Renal cortical epithelial cell (primary cell): ENCODE measurements around the gene CAND2. TPM values are rescaled to one million over a fixed set of nuclear protein-coding genes. Genes with fewer than 3 reads are reported as not detected.
"Not testable (repeated sequence)": the region's sequence is repeated elsewhere in the genome, so short reads cannot be mapped to it uniquely, and the experiment has no call there.

Source experiments
- DNase-seq: peaks from one replicate; pipeline ENCODE4 v3.0.0-alpha.2; 2011; ENCODE audit warnings: low read depth
- total RNA-seq: library from RNA; depleted of rRNA; stranded (reverse); fragments of >200 nt; gene quantifications from 2 replicates; pipeline ENCODE4 v1.2.3, GENCODE V29; 2014

Gene CAND2
- total RNA-seq, 1 donor from 2014 or later = 2.7 TPM

DNA sequence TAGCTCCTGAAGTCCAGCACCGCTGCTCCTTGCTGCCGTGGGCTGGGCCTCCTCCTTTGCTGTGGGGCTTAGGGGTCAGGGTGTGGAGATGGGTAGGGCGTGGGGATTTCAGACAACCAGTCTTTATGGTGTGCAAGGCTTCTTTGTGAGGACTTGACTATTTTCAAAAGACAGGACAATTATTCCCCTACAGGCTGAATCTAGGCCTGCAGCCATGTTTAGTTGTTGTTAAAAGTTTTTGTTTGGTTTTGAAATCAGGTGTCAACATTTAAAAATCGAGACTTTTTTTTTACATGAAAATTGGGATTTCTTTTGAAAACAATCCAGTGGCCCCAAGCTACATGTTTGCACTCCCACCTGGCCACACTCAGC is 34.3 kb downstream of the CAND2 start:
- no peak for DNase-seq

DNA sequence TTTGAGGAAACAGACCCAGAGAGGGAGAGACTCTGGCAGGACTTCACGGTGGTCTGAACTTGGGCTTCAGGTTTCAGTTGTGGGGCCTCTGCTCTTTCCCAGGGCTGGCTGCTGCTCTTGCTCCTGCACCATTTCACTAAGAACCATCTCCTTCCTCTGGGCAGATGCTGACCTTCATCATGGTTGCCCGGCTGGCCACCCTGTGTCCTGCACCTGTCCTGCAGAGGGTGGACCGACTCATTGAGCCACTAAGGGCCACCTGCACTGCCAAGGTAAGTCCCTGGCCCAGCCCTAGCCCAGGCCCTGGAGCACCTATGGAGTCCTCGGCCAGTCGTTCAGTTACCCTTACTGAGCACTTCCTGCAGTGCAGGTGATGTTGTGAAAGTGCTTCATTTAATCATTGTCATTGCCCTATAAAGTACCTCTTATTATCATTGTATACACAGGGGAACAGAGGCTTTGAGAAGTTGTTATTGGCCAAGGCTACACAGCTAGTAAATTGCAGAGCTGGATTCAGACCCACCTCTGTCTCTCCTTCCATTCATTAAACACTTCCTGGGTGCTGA is 34.9 kb downstream of the CAND2 start:
- DNase-seq = no peak

DNA sequence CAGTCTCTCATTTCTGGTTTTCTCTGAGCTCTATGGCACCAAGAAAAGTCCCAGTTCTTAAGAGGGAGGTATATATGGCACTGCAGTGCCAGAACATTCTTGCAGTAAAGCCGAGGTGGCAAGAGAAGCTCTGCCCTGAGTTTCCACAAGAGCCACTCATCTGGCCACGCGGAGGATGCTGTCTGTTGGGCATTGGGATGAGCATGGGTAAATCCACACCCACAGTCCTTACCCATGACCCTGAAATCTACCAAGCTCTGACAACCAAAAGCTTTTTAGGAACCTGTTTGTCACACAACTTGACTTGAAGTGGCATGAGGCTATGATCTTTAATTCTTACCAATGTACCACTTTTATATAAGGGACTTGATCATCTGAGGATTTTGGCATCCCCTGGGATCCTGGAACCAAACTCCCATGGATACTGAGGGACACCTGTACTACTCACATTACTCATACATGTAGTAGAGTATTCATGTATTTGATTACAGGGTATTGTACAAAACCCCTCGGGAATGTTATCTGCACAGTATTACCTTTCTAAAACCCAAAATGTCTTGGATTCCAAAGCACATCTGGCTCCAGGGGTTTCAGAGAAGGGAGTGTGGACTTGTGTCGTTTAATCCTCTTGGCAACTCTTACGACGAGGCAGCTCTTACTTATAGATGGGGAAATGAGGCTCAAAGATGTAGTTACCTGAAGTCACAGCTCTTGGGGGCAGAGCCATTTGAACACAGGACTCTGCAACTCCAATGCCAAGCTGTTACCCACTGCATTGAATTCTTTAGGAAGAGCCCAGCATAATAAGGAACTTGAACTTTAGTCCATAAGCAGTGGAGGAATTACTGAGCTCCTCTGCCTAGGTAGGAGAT is 36.1 kb downstream of the CAND2 start:
- DNase-seq = no peak

DNA sequence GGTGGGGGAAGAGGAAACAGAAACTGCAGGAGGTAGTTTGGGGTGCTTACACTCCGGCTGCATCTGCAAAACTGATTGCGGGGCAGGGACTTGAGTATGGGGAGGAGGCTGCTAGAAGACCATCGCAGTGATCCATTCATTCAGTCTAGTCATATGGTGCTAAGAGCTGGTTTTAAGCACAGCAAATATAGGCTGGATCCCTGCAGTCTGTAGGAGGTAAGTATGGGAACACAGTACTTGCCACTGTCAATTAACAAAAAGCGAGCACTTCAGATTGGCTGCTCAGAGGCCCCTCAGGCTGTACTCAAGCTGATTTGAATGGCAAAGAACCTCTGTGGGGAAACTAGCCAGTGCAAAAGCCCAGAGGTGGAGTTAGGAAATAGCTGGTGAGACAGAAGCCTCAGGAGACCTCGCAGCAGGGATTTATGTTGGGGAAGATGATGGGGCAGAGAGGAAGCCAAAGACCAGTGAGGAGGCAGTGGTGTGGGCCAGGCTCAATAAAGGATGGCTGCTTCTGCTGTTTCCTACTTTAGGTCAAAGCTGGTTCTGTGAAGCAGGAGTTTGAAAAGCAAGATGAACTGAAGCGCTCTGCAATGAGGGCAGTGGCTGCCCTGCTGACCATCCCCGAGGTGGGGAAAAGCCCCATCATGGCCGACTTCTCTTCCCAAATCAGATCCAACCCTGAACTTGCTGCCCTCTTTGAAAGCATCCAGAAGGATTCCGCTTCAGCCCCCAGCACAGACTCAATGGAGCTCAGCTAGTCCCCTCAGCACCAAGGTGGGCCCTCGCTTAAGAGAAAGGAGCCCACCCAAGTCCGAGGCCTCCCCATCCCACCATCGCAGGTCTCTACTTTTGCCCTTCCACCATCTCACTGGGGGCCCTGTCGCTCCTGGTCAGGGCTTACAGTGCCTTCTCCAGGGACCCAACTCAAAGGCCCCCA is 37.0 kb downstream of the CAND2 start:
- no peak for DNase-seq

DNA sequence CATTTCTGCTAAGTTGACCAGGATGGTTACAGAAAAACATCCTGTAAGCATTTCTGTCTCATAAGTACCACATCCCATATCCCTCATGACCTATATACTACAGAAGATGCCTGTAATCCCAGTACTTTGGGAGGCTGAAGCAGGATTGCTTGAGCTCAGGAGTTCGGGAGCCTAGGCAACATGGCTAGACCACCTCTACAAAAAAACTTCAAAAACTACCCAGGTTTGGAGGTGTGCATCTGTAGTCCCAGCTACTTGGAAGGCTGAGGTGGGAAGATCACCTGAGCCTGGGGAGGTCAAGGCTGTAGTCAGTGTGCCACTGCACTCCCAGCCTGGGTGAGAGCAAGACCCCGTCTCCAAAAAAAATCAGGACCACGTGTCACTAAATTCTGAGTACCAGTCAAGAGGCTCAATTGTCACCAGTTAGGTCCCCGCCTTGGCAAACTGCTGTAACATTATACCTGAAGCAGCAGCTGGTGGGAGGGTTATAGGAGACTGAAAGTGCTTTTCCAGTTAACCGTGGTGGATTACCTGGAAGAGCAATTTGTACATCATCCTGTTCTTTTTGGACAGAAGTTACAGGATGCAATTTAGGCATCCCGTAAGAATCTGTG is 38.7 kb downstream of the CAND2 start:
- DNase-seq = no peak

DNA sequence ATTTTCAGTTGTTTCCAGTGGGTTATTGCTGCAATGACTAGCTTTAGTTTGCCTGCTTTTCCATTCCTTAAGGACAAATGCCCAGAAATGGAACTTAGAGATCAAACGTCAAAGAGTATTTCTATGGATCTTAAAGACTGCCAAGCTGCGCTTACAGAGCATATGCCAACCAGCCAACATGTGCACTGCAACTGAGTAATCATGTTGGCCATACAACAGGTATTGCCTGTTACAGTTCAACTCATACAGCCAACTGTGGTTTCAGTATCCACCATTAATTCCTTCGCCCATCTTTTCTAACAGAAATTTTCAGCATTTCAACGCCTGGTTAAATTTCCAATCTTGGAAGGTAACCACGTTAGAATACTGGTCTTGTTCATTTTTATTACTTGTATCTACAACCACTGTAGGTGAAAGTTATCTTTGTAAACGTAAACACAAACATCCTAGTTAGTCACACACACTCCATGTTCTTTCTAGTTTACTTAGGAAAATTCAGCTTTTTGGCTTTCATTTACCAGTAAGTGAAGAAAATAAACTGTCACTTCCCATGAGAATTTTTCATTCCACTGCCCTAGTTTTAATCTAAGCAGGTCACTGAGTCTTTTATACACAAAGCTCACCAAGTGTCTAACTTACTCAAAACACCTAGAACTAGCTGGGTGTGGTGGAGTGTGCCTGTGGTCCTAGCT is 41.0 kb downstream of the CAND2 start:
- no peak for DNase-seq

DNA sequence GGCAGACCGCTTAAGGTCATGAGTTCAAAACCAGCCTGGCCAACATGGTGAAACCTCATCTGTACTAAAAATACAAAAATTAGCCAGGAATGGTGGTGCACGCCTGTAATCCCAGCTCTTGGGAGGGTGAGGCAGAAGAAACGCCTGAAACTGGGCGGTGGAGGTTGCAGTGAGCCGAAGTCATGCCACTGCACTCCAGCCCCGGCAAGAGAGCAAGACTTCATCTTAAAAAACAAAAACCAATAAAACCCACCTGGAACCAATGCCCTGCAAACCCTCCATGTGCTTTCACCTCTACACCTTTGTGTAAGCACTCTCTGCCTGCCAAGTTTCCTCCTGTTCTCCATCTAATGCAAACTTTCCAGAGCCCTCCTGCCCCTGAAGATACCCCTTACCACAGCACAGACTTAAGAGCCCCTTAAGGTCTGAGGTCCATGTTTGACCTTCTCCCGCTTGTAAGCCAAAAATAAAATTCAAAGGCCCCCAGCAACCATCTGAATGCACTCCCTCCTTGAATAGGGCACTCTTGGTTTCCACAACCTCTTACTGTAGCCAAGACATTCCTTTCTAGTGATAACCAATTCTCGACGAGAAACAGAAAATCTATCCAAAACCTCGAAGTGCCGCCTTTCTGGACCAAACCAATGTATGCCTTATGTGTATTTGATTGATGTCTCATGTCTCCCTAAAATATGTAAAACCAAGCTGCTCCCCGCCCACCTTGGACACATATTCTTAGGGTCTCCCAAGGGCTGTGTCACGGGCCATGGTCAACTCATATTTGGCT is 41.9 kb downstream of the CAND2 start:
- DNase-seq = no peak

DNA sequence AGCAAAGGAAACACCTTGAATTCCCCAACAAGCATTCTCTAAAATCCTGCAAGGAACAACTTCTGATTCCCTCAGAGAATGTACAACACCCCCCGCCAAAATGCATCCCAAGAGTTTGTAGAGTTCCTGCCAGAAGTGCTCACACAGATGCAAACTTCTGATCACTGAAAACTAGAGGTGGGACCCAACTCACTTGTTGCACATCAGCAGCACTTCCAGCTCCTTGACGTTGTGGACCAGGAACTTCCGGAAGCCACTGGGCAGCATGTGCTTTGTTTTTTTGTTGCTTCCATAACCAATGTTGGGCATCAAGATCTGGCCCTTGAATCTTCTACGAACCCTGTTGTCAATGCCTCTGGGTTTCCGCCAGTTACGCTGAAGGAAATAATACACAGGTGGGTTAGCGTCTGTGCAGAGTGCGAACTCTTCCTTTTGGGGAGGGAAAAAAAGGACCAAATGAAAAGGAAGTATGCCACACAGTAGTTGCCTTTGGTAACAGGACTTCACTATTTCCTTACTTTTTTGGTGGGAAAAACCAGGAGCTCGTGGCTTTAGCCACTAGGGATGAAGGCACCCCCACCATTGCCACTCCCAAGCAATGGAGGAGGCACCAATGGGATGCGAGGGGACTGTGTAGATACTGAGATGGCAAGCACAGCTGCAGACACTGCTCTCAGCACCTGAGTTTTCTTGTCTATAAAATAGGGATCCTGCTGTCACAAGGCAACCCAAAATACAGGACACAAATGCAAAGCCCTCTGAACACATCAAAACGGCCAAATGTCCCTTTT is 42.9 kb downstream of the CAND2 start:
- DNase-seq = no peak

DNA sequence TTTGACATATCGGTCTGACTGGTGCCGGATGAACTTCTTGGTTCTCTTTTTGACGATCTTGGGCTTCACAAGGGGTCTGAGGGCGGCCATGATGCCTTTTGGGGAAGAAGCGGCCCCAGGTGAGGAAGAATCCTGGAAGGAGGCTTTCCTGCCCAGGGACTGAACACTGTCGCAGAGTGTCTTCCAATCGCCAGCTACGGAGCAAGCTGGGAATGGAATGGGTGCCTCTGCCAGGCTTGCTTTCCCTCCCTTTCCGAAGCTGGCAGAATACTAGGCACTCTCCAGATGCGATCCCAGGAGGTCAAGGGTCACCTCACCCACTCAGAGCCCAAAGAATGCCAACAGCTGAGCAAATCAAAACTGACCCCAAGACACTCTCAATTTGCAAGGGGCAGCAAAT is 43.7 kb downstream of the CAND2 start:
- not testable (repeated sequence) for DNase-seq

DNA sequence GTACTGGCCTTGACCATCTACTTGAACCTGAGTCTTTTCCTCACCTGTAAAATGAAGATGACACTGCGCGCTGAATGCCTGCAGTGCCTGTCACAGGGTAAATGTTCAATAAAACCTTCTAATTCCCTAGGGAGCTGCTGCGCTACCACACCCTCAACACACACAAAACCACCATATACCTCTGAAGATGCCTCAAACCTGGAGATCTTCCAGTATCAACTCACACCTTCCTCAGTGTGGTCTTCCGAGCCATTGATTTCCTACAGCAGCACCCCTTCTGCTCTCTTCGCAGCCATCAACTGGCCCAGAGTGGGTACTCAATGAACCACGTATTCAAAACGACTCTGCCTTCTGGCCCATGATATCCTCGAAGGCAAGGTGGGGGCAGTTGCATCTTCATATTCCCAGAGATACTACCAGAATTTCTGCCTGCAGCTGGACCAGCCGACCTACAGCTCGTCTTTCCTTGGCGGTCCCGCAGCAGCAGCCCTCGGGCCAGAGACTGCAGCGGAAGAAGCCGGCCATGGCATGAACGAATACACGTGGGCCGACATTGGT is 44.2 kb downstream of the CAND2 start:
- no peak for DNase-seq

DNA sequence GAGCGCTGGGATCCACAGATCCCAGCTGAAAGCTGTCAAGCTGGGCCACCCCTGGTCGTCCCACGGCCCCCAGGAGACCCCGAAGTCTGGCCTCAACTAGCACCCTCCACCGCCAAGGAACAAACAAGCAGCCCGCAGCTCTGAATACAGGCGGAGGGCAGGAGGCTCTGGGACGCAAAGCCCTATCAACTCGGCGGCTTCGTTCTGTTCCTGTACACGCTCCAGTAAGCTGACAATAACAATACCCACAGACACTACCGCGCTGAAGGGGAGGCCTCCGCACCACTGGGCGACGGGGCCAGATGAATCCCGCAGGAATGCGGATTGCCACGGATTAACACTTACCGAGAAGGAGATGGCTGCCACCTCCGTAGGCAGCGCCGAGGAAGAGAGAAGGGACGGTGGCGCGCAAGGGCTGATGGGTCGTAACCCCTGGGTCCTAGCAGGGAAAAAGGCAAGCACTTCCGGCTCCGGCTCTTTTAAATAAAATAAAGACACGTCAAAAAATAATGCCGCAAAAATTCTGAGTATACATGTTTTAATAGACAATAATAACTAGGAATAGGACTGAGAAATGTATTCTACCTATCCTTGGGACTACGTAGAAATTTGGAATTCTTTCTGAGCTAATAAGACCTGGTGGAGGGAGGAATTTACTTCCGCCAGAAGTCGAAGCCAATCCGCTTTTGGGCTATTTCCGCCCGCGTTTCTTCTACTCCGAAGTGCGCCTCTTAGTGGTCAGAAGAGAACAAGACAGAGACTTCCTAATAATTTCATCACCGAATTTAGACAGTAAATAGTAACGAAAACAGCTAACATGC is 44.9 kb downstream of the CAND2 start, which contains the start of gene RPL32:
Gene RPL32, minus strand, starts transcription at position 417 of the 821 bp plus-strand sequence. CDS start 1,328 bp downstream, outside the sequence.
- peak; percentile 93 for DNase-seq

DNA sequence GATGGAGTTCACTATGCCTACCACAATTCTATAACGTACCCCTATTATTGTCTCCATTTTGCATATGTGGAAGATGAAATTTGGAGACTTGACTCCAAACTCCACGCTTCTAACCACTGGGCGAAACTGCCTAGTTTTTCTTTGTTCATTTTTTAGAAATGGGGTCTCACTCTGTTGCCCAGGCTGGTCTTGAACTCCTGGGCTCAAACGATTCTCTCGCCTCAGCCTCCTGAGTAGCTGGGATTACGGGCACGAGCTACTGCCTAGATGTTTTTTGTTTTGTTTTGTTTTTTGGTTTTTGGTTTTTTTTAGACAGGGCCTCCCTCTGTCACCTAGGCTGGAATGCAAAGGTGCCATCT is 45.5 kb downstream of the CAND2 start:
- DNase-seq = no peak

DNA sequence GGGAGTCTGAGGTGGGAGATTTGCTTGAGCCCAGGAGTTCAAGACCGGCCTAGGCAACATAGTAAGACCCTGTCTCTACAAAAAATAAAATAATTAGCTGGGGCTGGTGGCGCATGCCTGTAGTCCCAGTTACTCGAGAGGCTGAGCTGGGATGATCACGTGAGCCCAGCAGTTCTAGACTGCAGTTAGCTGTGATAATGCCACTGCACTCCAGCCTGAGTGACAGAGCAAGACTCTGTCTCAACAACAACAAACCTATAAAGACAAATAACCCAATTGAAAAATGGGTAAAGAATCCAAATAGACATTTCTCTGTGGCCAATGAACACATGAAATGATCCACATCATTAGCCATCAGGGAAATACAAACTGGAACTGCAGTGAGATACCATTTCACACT is 46.0 kb downstream of the CAND2 start:
- DNase-seq = no peak

DNA sequence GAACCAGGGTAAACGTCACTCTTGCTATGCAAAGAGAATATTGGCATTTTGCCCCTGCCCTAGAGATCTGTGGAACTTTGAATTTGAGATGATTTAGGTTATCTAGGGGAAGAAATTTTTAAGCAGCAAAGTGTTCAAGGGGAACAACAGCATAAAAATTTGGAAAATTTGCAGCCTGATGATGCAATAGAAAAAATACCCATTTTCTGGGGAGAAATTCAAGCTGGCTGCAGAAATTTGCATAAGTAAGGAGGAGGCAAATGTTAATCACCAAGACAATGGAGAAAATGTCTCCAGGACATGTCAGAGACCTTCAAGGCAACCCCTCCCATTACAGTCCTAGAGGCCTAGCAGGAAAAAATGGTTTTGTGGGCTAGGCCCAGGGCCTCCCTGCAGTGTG is 49.3 kb downstream of the CAND2 start:
- DNase-seq = no peak

DNA sequence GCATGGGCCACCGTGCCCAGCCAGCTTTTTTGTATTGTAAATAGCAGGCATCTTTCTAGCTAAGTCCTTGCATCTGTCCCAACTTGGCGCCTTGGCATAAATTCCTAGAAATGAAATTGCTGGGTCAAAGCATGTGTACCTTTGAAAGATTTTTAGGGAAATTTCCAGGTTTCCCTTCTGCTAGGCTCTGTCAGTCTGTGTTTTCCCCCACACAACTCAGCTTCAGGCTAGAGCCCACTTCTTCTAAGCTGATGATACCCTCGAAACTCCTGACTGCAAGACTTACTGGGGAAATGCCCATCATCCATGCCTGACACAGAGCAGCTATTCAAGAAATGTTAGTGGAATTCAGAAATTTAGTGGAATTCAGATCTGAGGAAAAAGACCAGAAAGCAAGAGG is 55.7 kb downstream of the CAND2 start:
- no peak for DNase-seq

DNA sequence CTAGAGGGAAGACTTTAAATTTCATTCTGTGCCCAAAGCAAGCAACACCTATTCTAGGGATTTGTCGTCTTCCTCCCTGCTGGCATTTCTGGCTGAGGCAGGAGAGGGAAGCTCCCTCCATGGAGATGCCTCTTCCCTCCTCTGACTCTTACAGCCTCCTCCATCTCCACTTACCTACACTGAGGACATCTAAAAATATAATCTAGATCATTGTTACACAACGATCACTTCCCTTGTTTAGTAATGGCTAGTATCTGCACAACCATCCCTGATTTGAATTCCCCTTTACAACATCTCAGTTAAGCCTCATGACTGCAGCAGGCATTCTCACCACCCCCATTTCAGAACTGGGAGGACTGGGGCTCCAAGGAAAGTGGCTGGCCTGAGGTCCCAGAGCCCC is 57.4 kb downstream of the CAND2 start:
- not testable (repeated sequence) for DNase-seq

DNA sequence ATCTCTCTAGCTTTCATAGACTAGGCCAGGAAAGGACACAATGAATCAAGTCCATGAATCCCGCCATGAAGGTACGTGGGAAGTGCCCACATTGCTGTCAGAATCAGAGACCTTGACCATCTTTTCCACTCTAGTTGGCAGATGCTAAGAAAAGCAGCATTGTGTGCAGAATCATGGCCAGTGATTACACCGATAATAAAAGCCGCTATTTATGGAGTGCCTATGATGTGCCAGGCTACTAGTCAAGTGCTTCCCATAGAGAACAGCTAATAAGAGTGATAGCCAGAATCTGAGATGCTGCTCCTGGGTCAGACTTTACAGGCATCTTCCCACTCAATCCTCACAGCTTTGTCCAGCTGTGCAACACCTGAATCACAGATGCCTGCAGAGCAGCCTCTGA is 58.1 kb downstream of the CAND2 start:
- no peak for DNase-seq

DNA sequence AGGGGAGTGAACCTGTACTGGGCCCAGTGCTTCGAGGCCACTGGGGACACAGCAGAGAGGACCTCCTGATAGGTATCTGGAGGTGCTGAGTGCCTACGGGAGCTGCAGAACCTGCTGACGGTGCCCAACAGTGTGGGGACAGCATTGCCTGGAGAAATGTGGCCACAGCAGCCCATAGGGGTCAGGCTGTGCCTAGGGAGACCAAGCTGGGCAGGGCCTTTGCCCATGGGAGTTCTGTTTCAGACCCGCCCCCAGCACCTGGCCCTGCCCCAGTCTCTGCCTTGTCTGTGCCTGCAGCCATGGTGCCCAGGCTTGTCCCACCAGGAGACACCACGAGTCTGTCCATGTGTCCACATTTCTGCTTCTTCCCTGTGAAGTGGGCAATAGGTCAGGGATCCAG is 60.1 kb downstream of the CAND2 start:
- DNase-seq = no peak

DNA sequence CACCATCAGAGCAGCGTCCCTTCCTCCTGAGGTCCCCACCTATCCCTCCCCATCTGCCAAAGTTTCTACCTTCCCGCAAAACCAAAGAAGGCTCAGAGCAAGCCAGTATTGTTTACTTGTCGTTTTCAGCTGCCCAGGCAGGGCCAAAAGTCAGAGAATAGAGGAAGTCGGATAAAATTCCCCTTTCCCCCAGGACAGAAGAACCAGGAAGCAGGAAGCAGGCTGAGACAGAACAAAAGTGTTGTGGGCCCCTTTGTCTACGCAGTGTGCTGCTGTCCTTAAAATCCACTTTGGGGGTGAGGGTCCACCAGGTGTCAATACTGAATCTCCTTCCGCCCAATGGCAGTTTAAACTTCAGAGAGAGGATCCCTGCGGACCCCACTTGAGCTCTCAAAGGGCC is 63.4 kb downstream of the CAND2 start:
- DNase-seq = no peak
